GM19239 (cell line): ENCODE measurements around the gene MAPK9.

Experiments used
- DNase-seq: peaks from one replicate; pipeline ENCODE4 v3.0.0; 2011; ENCODE audit warnings: low spot score; ENCODE audit not compliant: insufficient read length
- FAIRE-seq: peaks from 2 replicates; lab custom pipeline; 2011; peaks lifted over from hg19 to GRCh38; lab: Jason Lieb, UNC

Gene MAPK9

GRCh38 chr5:180291943-180292831, at the start of gene MAPK9:
Gene MAPK9 (minus strand): TSS chr5:180292083. CDS start chr5:180280561, 11,522 bp downstream.
- DNase-seq, result peak; percentile 96
- no peak for FAIRE-seq

- FAIRE-seq (no peak), DNase-seq (no peak)
These were observed 49.7 kb upstream of the MAPK9 start for GRCh38 chr5:180341595-180341994.

GRCh38 chr5:180340856-180341255, 49.0 kb upstream of the MAPK9 start:
- DNase-seq, result no peak
- FAIRE-seq, result no peak

- no peak for FAIRE-seq
- no peak for DNase-seq
These were observed 47.8 kb upstream of the MAPK9 start for GRCh38 chr5:180339583-180340183.

- DNase-seq (no peak), FAIRE-seq (no peak)
These were observed 46.3 kb upstream of the MAPK9 start for GRCh38 chr5:180338001-180338707.

- DNase-seq (no peak), FAIRE-seq (no peak)
These were observed 44.5 kb upstream of the MAPK9 start for GRCh38 chr5:180336234-180337020.

GRCh38 chr5:180335614-180336233, 43.8 kb upstream of the MAPK9 start:
- DNase-seq, result no peak
- FAIRE-seq, result no peak

- no peak for DNase-seq
- no peak for FAIRE-seq
These were observed 43.1 kb upstream of the MAPK9 start for GRCh38 chr5:180334751-180335613.

GRCh38 chr5:180334176-180334575, 42.3 kb upstream of the MAPK9 start:
- DNase-seq (no peak), FAIRE-seq (no peak)

- DNase-seq (no peak), FAIRE-seq (no peak)
These were observed 41.8 kb upstream of the MAPK9 start for GRCh38 chr5:180333661-180334060.

GRCh38 chr5:180332861-180333260, 41.0 kb upstream of the MAPK9 start:
- DNase-seq (no peak), FAIRE-seq (no peak)

GRCh38 chr5:180332051-180332517, 40.2 kb upstream of the MAPK9 start:
- DNase-seq (no peak), FAIRE-seq (no peak)

- no peak for FAIRE-seq
- no peak for DNase-seq
These were observed 39.7 kb upstream of the MAPK9 start for GRCh38 chr5:180331647-180331950.

GRCh38 chr5:180330810-180331646, 39.1 kb upstream of the MAPK9 start:
- DNase-seq (no peak), FAIRE-seq (no peak)

GRCh38 chr5:180330270-180330648, 38.4 kb upstream of the MAPK9 start:
- FAIRE-seq, result no peak
- no peak for DNase-seq

- FAIRE-seq (no peak), DNase-seq (no peak)
These were observed 37.9 kb upstream of the MAPK9 start for GRCh38 chr5:180329606-180330269.

GRCh38 chr5:180329138-180329435, 37.2 kb upstream of the MAPK9 start:
- FAIRE-seq, result no peak
- DNase-seq, result no peak
